ENCODE measurements around the gene ZMYND12. TPM values are rescaled to one million over a fixed set of nuclear protein-coding genes. Genes with fewer than 3 reads are reported as not detected.

Gene ZMYND12
- total RNA-seq, 1 donor from 2014 or later: 0.40 TPM

DNA sequence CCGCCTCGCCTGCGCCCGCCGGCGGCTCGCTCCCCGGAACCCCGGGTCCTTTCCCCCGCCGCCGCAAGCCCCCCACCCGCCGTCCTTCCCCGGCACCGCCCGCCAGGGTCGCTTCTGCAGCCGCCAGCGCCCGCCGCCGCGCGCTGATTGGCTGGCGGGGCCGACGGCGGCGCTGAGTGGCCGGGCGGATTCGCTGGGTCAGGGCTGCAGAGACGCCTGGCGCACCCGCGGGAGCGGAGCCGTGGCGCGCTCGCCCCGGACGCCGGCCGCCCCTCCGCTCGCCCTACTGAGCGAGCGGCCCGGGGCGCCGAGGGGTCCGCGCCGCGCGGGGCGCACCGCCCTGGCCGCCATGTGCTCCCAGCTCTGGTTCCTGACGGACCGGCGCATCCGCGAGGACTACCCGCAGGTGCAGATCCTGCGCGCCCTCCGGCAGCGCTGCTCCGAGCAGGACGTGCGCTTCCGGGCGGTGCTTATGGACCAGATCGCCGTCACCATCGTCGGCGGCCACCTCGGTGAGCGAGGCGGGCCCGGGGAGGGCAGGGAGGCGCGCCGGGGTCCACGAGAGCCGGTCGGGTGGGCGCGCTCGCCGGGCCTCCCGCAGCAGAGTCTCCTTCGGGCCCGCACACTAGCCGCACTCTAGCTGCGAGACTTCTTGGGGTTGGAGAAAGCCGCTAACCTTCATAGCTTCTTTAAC, 75.1 kb downstream of the ZMYND12 start, which contains the start of gene RIMKLA:
Gene RIMKLA, plus strand, starts transcription at position 207 of the 694 bp plus-strand sequence. Its CDS starts 143 bp downstream, at position 350.
- Mint-ChIP-seq H3K27ac (ENCODE audit: unreplicated experiment) (no peak within 1 kb of the TSS), H3K9me3 (ENCODE audit: unreplicated experiment) (no peaks in the 10 kb centered on the region), H3K4me3 (ENCODE audit: unreplicated experiment) (peak within 1 kb of the TSS; percentile 71), H3K27me3 (ENCODE audit: unreplicated experiment) (peaks cover 55% of the 10 kb centered on the region), H3K4me1 (ENCODE audit: unreplicated experiment) (peaks cover 5% of the 10 kb centered on the region), H3K36me3 (ENCODE audit: unreplicated experiment) (no peaks in the 10 kb centered on the region)
- no peak for DNase-seq (ENCODE audit: extremely low spot score, unreplicated experiment)
- TF ChIP-seq, protein P1, sequence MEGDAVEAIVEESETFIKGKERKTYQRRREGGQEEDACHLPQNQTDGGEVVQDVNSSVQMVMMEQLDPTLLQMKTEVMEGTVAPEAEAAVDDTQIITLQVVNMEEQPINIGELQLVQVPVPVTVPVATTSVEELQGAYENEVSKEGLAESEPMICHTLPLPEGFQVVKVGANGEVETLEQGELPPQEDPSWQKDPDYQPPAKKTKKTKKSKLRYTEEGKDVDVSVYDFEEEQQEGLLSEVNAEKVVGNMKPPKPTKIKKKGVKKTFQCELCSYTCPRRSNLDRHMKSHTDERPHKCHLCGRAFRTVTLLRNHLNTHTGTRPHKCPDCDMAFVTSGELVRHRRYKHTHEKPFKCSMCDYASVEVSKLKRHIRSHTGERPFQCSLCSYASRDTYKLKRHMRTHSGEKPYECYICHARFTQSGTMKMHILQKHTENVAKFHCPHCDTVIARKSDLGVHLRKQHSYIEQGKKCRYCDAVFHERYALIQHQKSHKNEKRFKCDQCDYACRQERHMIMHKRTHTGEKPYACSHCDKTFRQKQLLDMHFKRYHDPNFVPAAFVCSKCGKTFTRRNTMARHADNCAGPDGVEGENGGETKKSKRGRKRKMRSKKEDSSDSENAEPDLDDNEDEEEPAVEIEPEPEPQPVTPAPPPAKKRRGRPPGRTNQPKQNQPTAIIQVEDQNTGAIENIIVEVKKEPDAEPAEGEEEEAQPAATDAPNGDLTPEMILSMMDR (IDR thresholded peaks at IDR 0.05): no peak

Other genes starting within 250 kb of the ZMYND12 start
- gene FOXJ3, start 120.8 kb downstream of the ZMYND12 start, total RNA-seq: 33.6 and 34.6 TPM in 2 replicates
- gene RIMKLA, start 75.2 kb downstream of the ZMYND12 start, total RNA-seq: not detected in 2 replicates
- gene PPCS, start 521 bp upstream of the ZMYND12 start, total RNA-seq: 41.7 TPM in 2 replicates
- gene CCDC30, start 7.3 kb upstream of the ZMYND12 start, total RNA-seq: 3.3 and 4.1 TPM in 2 replicates
- gene PPIH, start 202.4 kb upstream of the ZMYND12 start, total RNA-seq: 26.7 and 30.2 TPM in 2 replicates
- 529 and 538 TPM in 2 replicates for gene YBX1, start 226.4 kb upstream of the ZMYND12 start, total RNA-seq

Measured in osteocyte (in vitro differentiated cells).